ENCODE results near the gene TNFRSF13B.
"Not testable (repeated sequence)": the region's sequence is repeated elsewhere in the genome, so short reads cannot be mapped to it uniquely, and the experiment has no call there.

Gene TNFRSF13B

GRCh38 chr17:17004251-17004996, 32.5 kb upstream of the TNFRSF13B start:
- no peak for DNase-seq

GRCh38 chr17:17002731-17003715, 31.1 kb upstream of the TNFRSF13B start:
- DNase-seq = not testable (repeated sequence)

GRCh38 chr17:17001874-17002520, 30.1 kb upstream of the TNFRSF13B start:
- DNase-seq = peak; percentile 74

GRCh38 chr17:17001076-17001777, 29.3 kb upstream of the TNFRSF13B start:
- no peak for DNase-seq

- DNase-seq = no peak
Measured at GRCh38 chr17:16999931-17000625, 28.2 kb upstream of the TNFRSF13B start.

- no peak for DNase-seq
Measured at GRCh38 chr17:16997514-16998429, 25.9 kb upstream of the TNFRSF13B start.

GRCh38 chr17:16996726-16997125, 24.8 kb upstream of the TNFRSF13B start:
- DNase-seq = not testable (repeated sequence)

GRCh38 chr17:16995930-16996329, 24.0 kb upstream of the TNFRSF13B start:
- DNase-seq = no peak

GRCh38 chr17:16994631-16995030, 22.7 kb upstream of the TNFRSF13B start:
- no peak for DNase-seq

- DNase-seq = peak; percentile 77
Measured at GRCh38 chr17:16991349-16992009, 19.6 kb upstream of the TNFRSF13B start.

- no peak for DNase-seq
Measured at GRCh38 chr17:16989953-16990860, 18.3 kb upstream of the TNFRSF13B start.

GRCh38 chr17:16989230-16989952, 17.5 kb upstream of the TNFRSF13B start:
- peak; percentile 51 for DNase-seq

GRCh38 chr17:16988749-16989229, 16.9 kb upstream of the TNFRSF13B start:
- no peak for DNase-seq

GRCh38 chr17:16987830-16988601, 16.1 kb upstream of the TNFRSF13B start:
- DNase-seq = peak; percentile 86

GRCh38 chr17:16987066-16987829, 15.3 kb upstream of the TNFRSF13B start:
- DNase-seq = no peak

- no peak for DNase-seq
Measured at GRCh38 chr17:16986391-16986790, 14.5 kb upstream of the TNFRSF13B start.

- DNase-seq = no peak
Measured at GRCh38 chr17:16981928-16982327, 10.0 kb upstream of the TNFRSF13B start.

Data from CD4-positive, alpha-beta T cell treated with Interleukin-15 for 1 hour (primary cell).